HG03469 (cell line): ENCODE measurements around the gene CCHCR1.

Experiments
- ATAC-seq: cut with Tn5 transposase; IDR thresholded peaks from one replicate; pipeline ENCODE4 v1.9.1; 2021; ENCODE audit warnings: mild to moderate bottlenecking, moderate library complexity, moderate number of reproducible peaks; ENCODE audit not compliant: unreplicated experiment

The CCHCR1 gene

DNA sequence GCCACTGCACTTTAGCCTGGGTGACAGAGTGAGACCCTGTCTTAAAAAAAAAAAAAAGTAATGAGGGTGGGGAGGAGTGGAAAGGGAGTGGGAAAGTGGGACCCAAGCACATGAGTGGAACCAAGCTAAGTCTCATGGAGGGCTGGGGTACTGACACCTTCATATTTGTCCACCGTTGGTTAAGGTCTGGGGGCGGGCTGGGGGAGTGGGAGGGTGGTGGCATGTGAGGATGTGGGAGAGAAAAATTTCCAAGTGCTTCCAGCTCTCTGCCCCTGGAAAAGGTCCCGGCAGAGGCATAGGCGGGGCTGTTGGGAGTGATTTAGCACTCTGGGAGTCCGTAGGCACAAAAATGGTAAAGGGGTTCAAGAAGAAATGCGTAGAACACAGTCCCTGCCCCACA lies 24.8 kb downstream of the CCHCR1 start:
- no peak for ATAC-seq

- no peak for ATAC-seq
Observed at GRCh38 chr6:31131595-31131994, 26.0 kb downstream of the CCHCR1 start.

DNA sequence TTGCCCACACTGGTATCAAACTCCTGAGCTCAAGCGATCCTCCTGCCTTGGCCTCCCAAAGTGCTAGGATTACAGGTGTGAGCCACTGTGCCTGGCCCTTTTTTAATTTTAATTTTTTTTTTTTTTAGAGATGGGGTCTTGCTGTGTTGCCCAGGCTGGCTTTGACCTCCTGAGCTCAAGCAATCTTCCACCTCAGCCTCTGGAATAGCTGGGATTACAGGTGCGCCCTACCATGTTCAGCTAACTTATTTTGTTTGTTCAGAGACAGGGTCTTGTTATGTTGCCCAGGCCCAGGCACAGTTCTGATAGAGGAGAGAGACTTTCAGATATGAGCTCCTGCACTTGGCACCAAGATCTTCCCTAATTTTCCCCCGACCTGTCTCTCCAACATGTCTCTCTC lies 26.9 kb downstream of the CCHCR1 start:
- ATAC-seq, result no peak

- ATAC-seq, result no peak
Observed at GRCh38 chr6:31129130-31129529, 28.5 kb downstream of the CCHCR1 start.

DNA sequence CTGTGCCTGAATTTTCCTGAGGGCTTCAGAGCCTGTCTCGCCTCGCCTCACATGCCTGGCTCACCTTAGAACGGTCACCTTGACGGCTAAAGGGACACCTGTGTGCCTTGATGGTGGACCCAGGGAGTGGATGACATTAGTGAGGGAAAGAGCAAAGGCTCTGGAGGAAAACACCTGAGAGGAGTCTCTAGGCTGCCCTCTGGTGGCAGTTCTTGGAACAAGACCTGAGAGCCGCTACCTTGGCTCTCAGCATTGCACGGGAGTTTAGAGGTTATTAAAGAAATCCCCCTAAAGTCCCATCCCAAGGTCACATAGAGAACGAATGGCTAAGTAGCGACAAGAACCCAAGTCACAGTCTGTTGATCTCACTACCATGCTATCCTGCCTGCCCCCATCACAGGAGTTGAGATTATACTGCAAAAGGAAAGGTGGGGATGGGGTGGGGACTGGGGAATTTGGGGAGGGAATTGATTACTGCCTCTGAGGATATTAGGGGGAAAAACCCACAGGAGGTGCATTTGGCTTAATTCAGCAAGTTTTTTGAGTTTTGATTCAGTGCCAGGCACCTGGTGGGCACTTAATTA lies 29.4 kb downstream of the CCHCR1 start:
- ATAC-seq, result no peak

GRCh38 chr6:31126396-31127175 lies 31.0 kb downstream of the CCHCR1 start:
- no peak for ATAC-seq

DNA sequence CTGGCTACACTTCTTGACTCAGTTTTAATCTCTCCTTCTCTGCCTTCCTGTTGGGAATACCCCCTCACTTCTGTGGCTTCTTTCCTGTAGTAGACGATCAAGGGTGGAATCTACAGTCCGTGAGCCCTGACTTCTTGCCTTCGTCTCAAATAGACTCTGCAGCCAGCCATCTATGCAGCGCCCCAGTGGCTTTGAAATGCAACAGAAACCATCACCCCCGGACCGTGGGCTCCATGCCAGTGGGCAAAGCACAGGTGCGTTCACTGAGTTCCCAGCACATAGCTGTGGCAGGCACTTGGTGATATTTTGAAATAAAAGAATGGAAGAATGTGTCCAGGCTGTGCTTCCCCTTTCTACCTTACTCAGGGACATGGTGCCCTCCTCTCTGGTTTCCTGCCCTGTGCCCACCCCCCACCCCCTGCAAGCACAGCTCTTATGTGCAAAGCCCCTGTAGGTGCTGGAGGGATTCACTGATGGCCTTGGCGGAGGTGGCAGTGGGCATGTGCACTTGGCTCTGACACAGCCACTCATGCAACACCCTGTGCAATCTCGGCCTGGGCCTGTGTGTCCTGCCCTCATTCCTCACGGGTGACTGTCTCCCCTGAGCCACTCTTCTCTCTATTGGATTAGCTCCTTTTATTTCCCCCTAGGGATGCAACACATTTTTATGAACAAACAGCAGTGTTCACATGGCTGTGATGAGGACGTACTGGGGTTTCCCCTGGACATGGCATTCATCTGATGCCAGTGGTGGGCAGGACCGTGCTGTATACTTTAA lies 31.8 kb downstream of the CCHCR1 start:
- no peak for ATAC-seq

- no peak for ATAC-seq
Observed at GRCh38 chr6:31125162-31125561, 32.4 kb downstream of the CCHCR1 start.

DNA sequence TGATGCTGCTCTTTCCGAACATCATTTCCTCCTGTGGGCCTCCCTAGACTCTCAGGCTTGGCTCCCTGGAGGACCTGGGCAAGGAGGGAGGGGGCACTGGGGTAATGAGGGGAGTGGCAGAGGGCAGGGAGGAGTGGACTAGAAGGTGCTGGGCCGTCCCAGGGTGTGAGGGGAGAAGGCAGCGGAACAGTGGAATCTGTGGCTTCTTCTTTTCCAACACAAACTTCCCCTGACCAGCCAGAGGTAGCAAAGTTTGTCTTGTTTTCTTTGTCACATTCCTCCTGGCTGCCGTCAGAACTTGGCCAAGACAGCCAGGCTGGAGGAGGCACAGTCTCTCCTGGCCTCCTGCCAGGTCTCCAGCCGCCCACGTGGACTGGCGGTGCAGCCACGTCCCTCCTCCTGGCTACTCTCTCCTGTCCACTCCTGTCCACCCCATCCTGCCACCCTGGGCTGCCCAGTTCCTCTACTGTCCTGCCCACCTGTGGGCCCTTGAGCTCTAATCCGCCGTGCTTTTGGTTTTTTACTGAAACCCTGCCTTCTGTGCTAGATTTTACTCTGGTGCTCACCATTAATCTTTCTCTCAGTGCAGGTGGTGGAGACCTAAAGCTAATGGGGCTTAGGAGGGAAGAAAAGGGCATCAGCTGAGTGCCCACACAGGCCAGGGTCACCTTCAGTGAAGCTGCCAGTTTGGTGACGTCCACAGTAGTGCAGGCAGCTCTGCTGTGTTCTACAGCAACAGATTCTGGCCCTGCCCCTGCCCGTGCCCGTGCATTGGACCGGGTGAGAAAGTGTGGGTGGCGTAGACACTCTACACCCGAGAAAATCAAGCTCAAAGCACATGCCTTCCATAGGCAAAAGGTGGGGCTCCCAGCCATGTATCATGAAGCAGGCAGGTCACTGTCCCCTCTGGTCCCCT lies 34.6 kb downstream of the CCHCR1 start:
- no peak for ATAC-seq

- no peak for ATAC-seq
Observed at GRCh38 chr6:31121131-31121790, 36.3 kb downstream of the CCHCR1 start.

DNA sequence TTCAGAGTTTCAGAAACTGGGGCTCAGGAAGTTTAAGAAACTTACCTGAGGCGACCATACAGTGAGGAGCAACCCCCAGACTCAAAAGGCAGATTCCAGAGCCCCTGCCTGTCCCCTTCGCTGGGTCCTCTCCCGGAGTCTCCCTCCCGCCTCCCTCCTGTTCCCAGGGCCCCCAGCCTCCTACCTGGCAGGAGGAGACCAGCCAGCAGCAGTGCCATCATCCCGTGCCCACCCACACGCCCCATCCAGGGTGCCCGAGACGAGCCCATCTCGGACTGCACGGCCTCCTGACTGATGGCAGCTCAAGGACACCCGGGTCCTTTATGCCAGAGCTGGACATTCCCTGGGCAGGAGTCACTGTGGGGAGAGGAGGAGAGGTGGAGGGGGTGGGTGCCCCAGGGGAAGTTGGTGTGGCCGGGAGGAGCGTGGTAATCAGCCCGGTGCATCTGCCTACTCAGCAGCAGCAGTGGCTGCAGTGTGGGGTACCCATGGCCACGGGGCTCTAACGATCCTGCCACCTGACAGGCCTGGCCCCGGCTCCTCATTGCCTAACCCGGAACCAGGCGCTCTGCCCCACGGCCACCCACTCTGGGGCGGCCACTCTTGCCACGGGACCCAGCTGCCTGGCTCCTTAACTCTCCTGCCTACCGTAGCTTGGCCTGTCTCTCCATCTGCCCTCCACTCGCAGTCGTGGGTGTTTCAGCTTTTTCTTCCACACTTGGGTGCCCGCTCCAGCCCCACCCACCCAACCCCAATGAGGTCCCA lies 37.3 kb downstream of the CCHCR1 start, which contains the start of gene CDSN:
TSS of gene CDSN (minus strand) at position 296 of the 765 bp plus-strand sequence. CDS start at position 269, 27 bp downstream.
- no peak for ATAC-seq

DNA sequence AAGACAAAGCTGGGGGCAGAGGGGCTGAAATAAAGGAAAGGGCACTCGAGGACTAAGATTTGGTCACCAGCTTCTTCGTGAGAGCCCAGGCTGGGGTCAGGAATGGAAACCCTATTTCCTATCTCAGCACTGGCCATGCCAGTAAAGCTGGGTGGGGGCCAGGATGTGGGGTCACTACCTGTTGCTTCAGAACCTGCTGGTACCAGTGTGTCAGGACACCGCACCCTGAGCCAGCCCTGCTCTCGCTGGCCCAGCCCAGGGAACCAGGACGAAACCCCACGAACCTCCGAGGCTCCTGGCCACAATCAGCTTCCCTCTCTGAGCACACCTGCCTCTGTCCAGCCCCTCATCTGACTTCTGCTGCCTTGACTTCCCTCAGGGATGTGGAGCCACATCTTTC lies 39.4 kb downstream of the CCHCR1 start:
- ATAC-seq, result no peak

- no peak for ATAC-seq
Observed at GRCh38 chr6:31116661-31117385, 40.8 kb downstream of the CCHCR1 start.

- ATAC-seq, result no peak
Observed at GRCh38 chr6:31115941-31116560, 41.6 kb downstream of the CCHCR1 start.

GRCh38 chr6:31114970-31115849 lies 42.4 kb downstream of the CCHCR1 start:
- ATAC-seq, result no peak

- ATAC-seq, result no peak
Observed at GRCh38 chr6:31114541-31114878, 43.1 kb downstream of the CCHCR1 start, which contains the start of gene PSORS1C1. TSS of gene PSORS1C1 (plus strand) at chr6:31114800. CDS start at chr6:31129633, 14,833 bp downstream.

- no peak for ATAC-seq
Observed at GRCh38 chr6:31113861-31114540, 43.6 kb downstream of the CCHCR1 start.
